Upper lobe of left lung (tissue), 4 donors: ENCODE measurements around the gene PDE1A.

ENCODE experiments used
- CTCF ChIP-seq, 6 experiments: fragments of 450-650 bp in 4 of 6; fragments of 200-600 bp in 2 of 6; sonication (generic) in 2 of 6; IDR thresholded peaks; one replicate each; pipeline ENCODE4 v1.5.1; 2016 to 2019; ENCODE audit warnings: antibody characterized with exemption in 6 of 6
- EP300 ChIP-seq, 4 donors: sonication (generic); formaldehyde crosslinking; IDR thresholded peaks; one replicate each; pipeline ENCODE4 v1.5.1; 2017; ENCODE audit warnings: antibody characterized with exemption in 4 of 4, control low read depth in 2 of 4

- TF ChIP-seq CTCF (IDR thresholded peaks at IDR 0.05) = no peak
- TF ChIP-seq EP300 (IDR thresholded peaks at IDR 0.05) = no peak
These were observed 10.6 kb downstream of the PDE1A start for GRCh38 chr2:182416191-182416590.
